Right lobe of liver (tissue), 6 donors: ENCODE results near the gene MTMR4. TPM values are rescaled to one million over a fixed set of nuclear protein-coding genes. Genes with fewer than 3 reads are reported as not detected.

Experiments used
- ATAC-seq, 4 donors: fragments of 200-7000 bp; cut with Tn5 transposase; one replicate each; pipeline ENCODE4 v1.9.1; 2020; ENCODE audit warnings: mild to moderate bottlenecking in 4 of 4, moderate library complexity in 4 of 4
- DNase-seq, 3 donors: peaks; one replicate each; pipeline ENCODE4 v3.0.0-alpha.2; 2020
- H3K27ac ChIP-seq, 3 donors: fragments of 200-600 bp; one replicate each; pipeline ENCODE4 v1.8.0; 2022
- H3K27me3 ChIP-seq, 2 donors: fragments of 200-600 bp; one replicate each; pipeline ENCODE4 v1.8.0; 2022
- H3K36me3 ChIP-seq, 4 donors: fragments of 200-600 bp; sonication (generic) in 1 of 4; one replicate each; pipeline versions ENCODE4 v1.5.1 to v1.8.0; 2017 to 2022; ENCODE audit warnings: control low read depth in 1 of 4
- H3K4me1 ChIP-seq, 4 donors: fragments of 200-600 bp; sonication (generic) in 1 of 4; one replicate each; pipeline versions ENCODE4 v1.5.1 to v1.8.0; 2017 to 2022; ENCODE audit warnings: control low read depth in 1 of 4
- H3K4me3 ChIP-seq, 3 donors: fragments of 200-600 bp; one replicate each; pipeline ENCODE4 v1.8.0; 2022
- H3K9me3 ChIP-seq, 4 donors: fragments of 200-600 bp; sonication (generic) in 1 of 4; one replicate each; pipeline versions ENCODE4 v1.5.1 to v1.8.0; 2017 to 2022; ENCODE audit warnings: control low read depth in 1 of 4
- POLR2A ChIP-seq: fragments of 450-650 bp; IDR thresholded peaks from one replicate; pipeline ENCODE4 v1.6.1; 2017; ENCODE audit warnings: antibody characterized with exemption, mild to moderate bottlenecking
- WGBS: methylation state at CpG from one replicate; pipeline ENCODE4 v1.1.6; 2018; ENCODE audit warnings: low coverage, low lambda C conversion rate; ENCODE audit not compliant: insufficient coverage; ENCODE audit errors: missing lambda C conversion rate; 5-methylcytosine and 5-hydroxymethylcytosine counted together
- intact Hi-C, 2 donors: fragments of 100-400 bp; cut with DNase I; formaldehyde crosslinking; loops; one replicate each; pipeline versions ENCODE4 v1.11.2 to v1.14.1; 2022
- total RNA-seq, 6 experiments: library from RNA; depleted of rRNA in 2 of 6; stranded (reverse); fragments of >200 nt in 2 of 6; fragmentation: NEBNext Ultra II Directional in 3 of 6; extraction: Animal tissue kit (Norgen Biotek cat#: 25700) in 3 of 6; gene quantifications; one replicate each; pipeline versions ENCODE4 v1.1.0 to v1.2.4, GENCODE V29; 2016 to 2023
- TF ChIP-seq, protein P1 (sequence below), 4 donors: fragments of 200-600 bp in 3 of 4; fragments of 450-650 bp in 1 of 4; IDR thresholded peaks; one replicate each; pipeline versions ENCODE4 v1.5.1 to v1.8.0; 2016 to 2022; ENCODE audit warnings: antibody characterized with exemption in 4 of 4, mild to moderate bottlenecking in 2 of 4
- donor health status: DM: no; HTN: yes; CAD: no.
- donor health status: DM: no; HTN: no; CAD: no.
- donor health status: DM: no; HTN: no; CAD: no.
- donor health status: DM: no; HTN: yes; CAD: no.
- donor health status: DM: no; HTN: yes; CAD: no.

MTMR4 gene
- total RNA-seq, 6 experiments from 2014 or later: 46.4 to 101 (median 59.7) TPM

DNA sequence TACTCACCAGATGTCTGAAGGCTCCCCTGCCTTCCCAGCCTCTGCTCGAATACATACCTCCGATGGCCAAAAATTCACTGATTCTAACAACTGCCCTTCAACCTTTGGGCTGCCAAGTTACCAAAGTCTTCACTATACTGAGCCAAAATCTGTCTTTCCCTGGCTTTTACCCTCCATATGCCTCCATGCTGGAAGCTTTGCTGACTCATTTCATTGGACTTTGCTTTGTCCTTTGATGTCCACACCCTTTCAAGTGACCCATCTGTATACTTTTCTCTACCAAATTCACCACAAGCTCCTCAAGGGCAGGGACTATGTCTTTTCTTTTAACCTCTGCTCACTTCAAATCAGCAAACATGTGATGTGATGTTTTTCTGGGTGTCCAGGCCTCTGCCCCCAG is 21.0 kb upstream of the MTMR4 start:
- ATAC-seq (peak; percentile 28 to 71 (median 65)), DNase-seq (no peak)
- no peak overlapping the region for H3K4me3 ChIP-seq
- H3K36me3 ChIP-seq: no peaks in the 10 kb centered on the region
- H3K27ac ChIP-seq: peak overlapping the region; percentile 28 to 72 (median 41)
- H3K4me1 ChIP-seq: peaks cover 0 to 43% (median 15%) of the 10 kb centered on the region in 4 donors
- no CpG with 5 or more reads among the region's 2 CpGs for WGBS
- intact Hi-C loops: no loop called here
- H3K9me3 ChIP-seq: no peaks in the 10 kb centered on the region
- H3K27me3 ChIP-seq: no peaks in the 10 kb centered on the region
- TF ChIP-seq, protein P1, sequence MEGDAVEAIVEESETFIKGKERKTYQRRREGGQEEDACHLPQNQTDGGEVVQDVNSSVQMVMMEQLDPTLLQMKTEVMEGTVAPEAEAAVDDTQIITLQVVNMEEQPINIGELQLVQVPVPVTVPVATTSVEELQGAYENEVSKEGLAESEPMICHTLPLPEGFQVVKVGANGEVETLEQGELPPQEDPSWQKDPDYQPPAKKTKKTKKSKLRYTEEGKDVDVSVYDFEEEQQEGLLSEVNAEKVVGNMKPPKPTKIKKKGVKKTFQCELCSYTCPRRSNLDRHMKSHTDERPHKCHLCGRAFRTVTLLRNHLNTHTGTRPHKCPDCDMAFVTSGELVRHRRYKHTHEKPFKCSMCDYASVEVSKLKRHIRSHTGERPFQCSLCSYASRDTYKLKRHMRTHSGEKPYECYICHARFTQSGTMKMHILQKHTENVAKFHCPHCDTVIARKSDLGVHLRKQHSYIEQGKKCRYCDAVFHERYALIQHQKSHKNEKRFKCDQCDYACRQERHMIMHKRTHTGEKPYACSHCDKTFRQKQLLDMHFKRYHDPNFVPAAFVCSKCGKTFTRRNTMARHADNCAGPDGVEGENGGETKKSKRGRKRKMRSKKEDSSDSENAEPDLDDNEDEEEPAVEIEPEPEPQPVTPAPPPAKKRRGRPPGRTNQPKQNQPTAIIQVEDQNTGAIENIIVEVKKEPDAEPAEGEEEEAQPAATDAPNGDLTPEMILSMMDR (IDR thresholded peaks at IDR 0.05): no peak
- no peak for TF ChIP-seq POLR2A

DNA sequence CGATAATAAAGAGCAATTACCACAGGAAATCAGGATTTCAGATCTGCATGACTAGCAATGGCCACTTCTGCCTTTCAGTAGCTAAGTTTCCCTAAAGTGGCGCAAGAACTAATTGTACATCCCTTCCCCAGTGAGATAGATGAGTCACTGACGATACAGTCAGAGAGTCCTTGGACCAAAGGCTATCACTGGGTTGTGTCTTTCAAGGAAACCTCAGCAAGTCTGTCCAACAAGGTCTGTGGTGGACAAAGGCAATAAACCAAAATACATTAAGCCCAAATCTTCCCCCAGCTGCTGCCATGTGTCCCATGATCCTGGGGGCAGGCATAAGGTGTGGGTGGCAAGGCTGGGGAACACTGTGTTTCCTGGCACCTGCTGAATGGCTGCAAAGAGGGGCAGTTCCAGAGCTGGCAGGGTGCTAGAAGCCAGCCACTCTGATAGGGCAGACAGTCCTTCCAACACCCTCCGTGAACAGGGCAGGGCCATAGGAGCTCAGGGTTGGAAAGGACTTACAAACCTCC is 20.5 kb upstream of the MTMR4 start:
- no peaks in the 10 kb centered on the region for H3K36me3 ChIP-seq
- intact Hi-C loops: no loop called here
- no peaks in the 10 kb centered on the region for H3K9me3 ChIP-seq
- H3K4me1 ChIP-seq: peaks cover 0 to 43% (median 15%) of the 10 kb centered on the region in 4 donors
- peak overlapping the region; percentile 28 to 72 (median 41) for H3K27ac ChIP-seq
- peak in 2 of 3 donors; percentile 63 to 80 for DNase-seq
- peak; percentile 34 to 59 (median 46) for ATAC-seq
- no peaks in the 10 kb centered on the region for H3K27me3 ChIP-seq
- no peak overlapping the region for H3K4me3 ChIP-seq
- TF ChIP-seq, protein P1 (IDR thresholded peaks at IDR 0.05): no peak
- peak; percentile 16 for TF ChIP-seq POLR2A
- 70% methylated on average over 2 of the region's 4 CpGs for WGBS

DNA sequence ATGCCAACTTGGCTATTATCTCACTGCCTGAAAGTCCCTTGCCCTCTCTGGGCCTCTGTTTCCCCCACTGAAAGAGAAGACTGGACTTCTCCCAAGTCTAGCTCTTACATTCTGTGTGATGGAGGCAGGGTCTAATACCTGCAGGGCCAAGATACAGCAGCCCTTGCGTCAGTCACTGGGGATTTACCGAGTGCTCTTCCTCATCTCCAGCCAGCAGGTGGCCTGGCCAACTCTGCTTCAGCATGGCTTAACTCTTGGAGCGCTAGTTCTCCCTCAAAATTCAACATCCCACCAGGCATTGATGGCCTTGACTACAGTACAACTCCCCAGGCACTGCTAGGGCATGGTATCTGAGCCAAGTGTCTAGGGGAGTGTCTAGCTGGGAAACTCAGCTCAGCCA is 19.9 kb upstream of the MTMR4 start:
- intact Hi-C loops: no loop called here
- H3K27ac ChIP-seq: peak overlapping the region in 1 of 3 donors; percentile 72
- peaks cover 0 to 47% (median 15%) of the 10 kb centered on the region in 4 donors for H3K4me1 ChIP-seq
- H3K4me3 ChIP-seq: no peak overlapping the region
- no peaks in the 10 kb centered on the region for H3K36me3 ChIP-seq
- no peaks in the 10 kb centered on the region for H3K9me3 ChIP-seq
- no CpG with 5 or more reads among the region's 3 CpGs for WGBS
- no peak for DNase-seq
- no peak for TF ChIP-seq POLR2A
- TF ChIP-seq, protein P1 (IDR thresholded peaks at IDR 0.05): peak in 1 of 4 donors; percentile 18
- ATAC-seq: peak in 1 of 4 donors; percentile 52
- no peaks in the 10 kb centered on the region for H3K27me3 ChIP-seq

DNA sequence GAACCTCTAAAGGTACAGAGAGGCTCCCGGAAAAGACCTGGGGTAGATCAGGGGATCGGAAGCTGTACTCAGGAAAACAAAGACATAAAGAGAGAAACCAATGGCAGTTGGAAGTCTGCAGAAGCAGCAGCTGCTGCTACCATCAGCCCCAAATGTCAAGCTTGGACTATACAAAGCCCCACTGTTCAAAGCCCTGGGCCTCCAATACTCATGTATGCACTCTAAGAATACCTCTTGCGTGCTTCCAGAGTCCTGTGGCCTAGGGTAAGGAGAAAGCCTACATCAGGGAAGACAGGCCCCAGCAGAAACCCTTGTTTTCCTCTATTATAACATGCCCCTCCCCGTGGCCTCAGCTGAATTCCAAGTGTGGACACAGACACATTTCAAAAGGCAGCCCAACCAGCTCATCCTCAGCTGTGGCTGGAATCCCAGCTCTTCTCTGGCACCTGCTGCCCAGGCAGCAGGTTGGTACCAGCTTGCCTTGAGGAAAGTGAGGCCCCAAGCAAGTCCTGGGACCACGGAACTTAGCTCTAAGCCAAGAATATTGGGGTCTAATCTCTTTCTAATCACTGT is 19.3 kb upstream of the MTMR4 start:
- Histone ChIP-seq H3K4me1 (peaks cover 0 to 47% (median 15%) of the 10 kb centered on the region in 4 donors), H3K27ac (no peak overlapping the region), H3K36me3 (no peaks in the 10 kb centered on the region), H3K27me3 (no peaks in the 10 kb centered on the region), H3K9me3 (no peaks in the 10 kb centered on the region), H3K4me3 (no peak overlapping the region)
- intact Hi-C loops: no loop called here
- ATAC-seq: no peak
- DNase-seq: no peak
- TF ChIP-seq, protein P1 (IDR thresholded peaks at IDR 0.05): no peak
- no peak for TF ChIP-seq POLR2A
- WGBS: 93% methylated on average over 2 of the region's 5 CpGs
